Testis (tissue), 2 donors: ENCODE results near the gene COMMD10.

Experiments used
- POLR2A ChIP-seq: fragments of 450-650 bp; IDR thresholded peaks from one replicate; pipeline ENCODE4 v1.6.1; 2017; ENCODE audit warnings: antibody characterized with exemption, mild to moderate bottlenecking, moderate library complexity
- TF ChIP-seq, protein P1 (sequence below), 3 experiments: fragments of 450-650 bp in 2 of 3; fragments of 200-600 bp in 1 of 3; sonication (generic) in 1 of 3; IDR thresholded peaks; one replicate each; pipeline ENCODE4 v1.5.1; 2016 to 2019; ENCODE audit warnings: antibody characterized with exemption in 3 of 3, mild to moderate bottlenecking in 2 of 3, moderate library complexity in 1 of 3

DNA sequence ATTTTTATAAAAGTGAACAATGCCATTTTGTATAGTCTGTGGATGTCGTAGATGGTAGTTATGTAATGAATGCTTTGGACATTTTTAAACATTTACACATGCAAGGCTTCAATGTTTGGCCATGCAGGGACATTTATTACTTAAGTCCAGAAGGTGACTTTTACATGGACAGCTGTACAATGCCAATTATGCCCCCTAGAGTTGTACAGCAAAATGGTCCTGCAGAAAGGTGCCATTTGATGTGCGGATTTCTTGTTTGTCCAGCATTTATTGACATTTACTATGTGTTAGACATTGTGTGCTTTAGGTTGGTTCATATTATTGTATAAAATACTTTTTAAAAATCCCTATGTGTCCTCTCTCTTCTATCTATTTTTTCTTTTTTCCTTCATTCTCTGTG, 22.5 kb upstream of the COMMD10 start:
- no peak for TF ChIP-seq POLR2A
- TF ChIP-seq, protein P1, sequence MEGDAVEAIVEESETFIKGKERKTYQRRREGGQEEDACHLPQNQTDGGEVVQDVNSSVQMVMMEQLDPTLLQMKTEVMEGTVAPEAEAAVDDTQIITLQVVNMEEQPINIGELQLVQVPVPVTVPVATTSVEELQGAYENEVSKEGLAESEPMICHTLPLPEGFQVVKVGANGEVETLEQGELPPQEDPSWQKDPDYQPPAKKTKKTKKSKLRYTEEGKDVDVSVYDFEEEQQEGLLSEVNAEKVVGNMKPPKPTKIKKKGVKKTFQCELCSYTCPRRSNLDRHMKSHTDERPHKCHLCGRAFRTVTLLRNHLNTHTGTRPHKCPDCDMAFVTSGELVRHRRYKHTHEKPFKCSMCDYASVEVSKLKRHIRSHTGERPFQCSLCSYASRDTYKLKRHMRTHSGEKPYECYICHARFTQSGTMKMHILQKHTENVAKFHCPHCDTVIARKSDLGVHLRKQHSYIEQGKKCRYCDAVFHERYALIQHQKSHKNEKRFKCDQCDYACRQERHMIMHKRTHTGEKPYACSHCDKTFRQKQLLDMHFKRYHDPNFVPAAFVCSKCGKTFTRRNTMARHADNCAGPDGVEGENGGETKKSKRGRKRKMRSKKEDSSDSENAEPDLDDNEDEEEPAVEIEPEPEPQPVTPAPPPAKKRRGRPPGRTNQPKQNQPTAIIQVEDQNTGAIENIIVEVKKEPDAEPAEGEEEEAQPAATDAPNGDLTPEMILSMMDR (IDR thresholded peaks at IDR 0.05): no peak
